Mesenchymal stem cell (in vitro differentiated cells and primary cell): ENCODE data around the gene STX16.
A peak's percentile ranks its signal among the peaks of the same experiment; 100 is the strongest.

Experiments used
- DNase-seq: peaks from one replicate; pipeline ENCODE4 v3.0.0-alpha.2; 2013
- H2AFZ ChIP-seq: one replicate; pipeline ENCODE4 v1.6.1; 2013; ENCODE audit warnings: low read depth, mild to moderate bottlenecking, control low read depth, inconsistent platforms, low read length, moderate library complexity
- H2AK5ac ChIP-seq: 2 replicates; pipeline ENCODE4 v1.6.1; 2013; ENCODE audit warnings: low read length, moderate library complexity, mild to moderate bottlenecking, inconsistent platforms; ENCODE audit not compliant: severe bottlenecking
- H2BK120ac ChIP-seq: one replicate; pipeline ENCODE4 v1.6.1; 2013; ENCODE audit warnings: low read depth, mild to moderate bottlenecking, inconsistent platforms, low read length, moderate library complexity
- H2BK12ac ChIP-seq, 2 experiments: one replicate each; pipeline ENCODE4 v1.6.1; 2013; ENCODE audit warnings: inconsistent platforms in 2 of 2, low read length in 2 of 2, mild to moderate bottlenecking in 2 of 2, moderate library complexity in 2 of 2, control low read depth in 1 of 2
- H2BK15ac ChIP-seq: one replicate; pipeline ENCODE4 v1.6.1; 2013; ENCODE audit warnings: mild to moderate bottlenecking, low read depth, inconsistent platforms; ENCODE audit not compliant: poor library complexity, severe bottlenecking
- H2BK5ac ChIP-seq: 2 replicates; pipeline ENCODE4 v1.6.1; 2013; ENCODE audit warnings: low read depth, mild to moderate bottlenecking, low read length, control low read depth, inconsistent platforms; ENCODE audit not compliant: poor library complexity, severe bottlenecking
- H3K14ac ChIP-seq, 2 experiments: one replicate each; pipeline ENCODE4 v1.6.1; 2013; ENCODE audit warnings: inconsistent platforms in 2 of 2, low read length in 2 of 2, control low read depth in 1 of 2, mild to moderate bottlenecking in 1 of 2, moderate library complexity in 1 of 2
- H3K18ac ChIP-seq, 2 experiments: one replicate each; pipeline ENCODE4 v1.6.1; 2013; ENCODE audit warnings: inconsistent platforms in 2 of 2, low read length in 2 of 2, control low read depth in 1 of 2, low read depth in 1 of 2, mild to moderate bottlenecking in 1 of 2
- H3K23ac ChIP-seq, 2 experiments: one replicate each; pipeline ENCODE4 v1.6.1; 2013; ENCODE audit warnings: inconsistent platforms in 2 of 2, low read length in 2 of 2, mild to moderate bottlenecking in 2 of 2, moderate library complexity in 2 of 2, control low read depth in 1 of 2
- H3K27ac ChIP-seq: 2 replicates; pipeline ENCODE4 v1.5.1; 2013; ENCODE audit warnings: mild to moderate bottlenecking, moderate library complexity, low read length, control low read depth, inconsistent platforms; ENCODE audit not compliant: poor library complexity, severe bottlenecking
- H3K27me3 ChIP-seq, 2 experiments: 2 replicates each; pipeline versions ENCODE4 v1.6.1 to v1.7.0; 2013; ENCODE audit warnings: low read length in 2 of 2, mild to moderate bottlenecking in 2 of 2, moderate library complexity in 2 of 2, control low read depth in 1 of 2, inconsistent platforms in 1 of 2; ENCODE audit not compliant: control insufficient read depth in 1 of 2, insufficient read depth in 1 of 2
- H3K36me3 ChIP-seq, 2 experiments: 2 replicates each; pipeline versions ENCODE4 v1.6.1 to v1.7.0; 2013; ENCODE audit warnings: low read length in 2 of 2, control low read depth in 1 of 2, inconsistent platforms in 1 of 2, low read depth in 1 of 2, mild to moderate bottlenecking in 1 of 2; ENCODE audit not compliant: insufficient read depth in 2 of 2, control insufficient read depth in 1 of 2
- H3K4ac ChIP-seq, 2 experiments: one replicate each; pipeline ENCODE4 v1.6.1; 2013; ENCODE audit warnings: inconsistent platforms in 2 of 2, low read length in 2 of 2, mild to moderate bottlenecking in 2 of 2, moderate library complexity in 2 of 2, control low read depth in 1 of 2, low read depth in 1 of 2
- H3K4me1 ChIP-seq: 2 replicates; pipeline ENCODE4 v1.6.1; 2013; ENCODE audit warnings: low read depth, low read length, control low read depth; ENCODE audit not compliant: control insufficient read depth, insufficient read depth
- H3K4me2 ChIP-seq: 2 replicates; pipeline ENCODE4 v1.6.1; 2013; ENCODE audit warnings: low read length, mild to moderate bottlenecking, inconsistent platforms; ENCODE audit not compliant: poor library complexity, severe bottlenecking
- H3K4me3 ChIP-seq, 2 experiments: 2 replicates each; pipeline versions ENCODE4 v1.5.1 to v1.7.0; 2013; ENCODE audit warnings: low read length in 2 of 2, mild to moderate bottlenecking in 2 of 2, control low read depth in 1 of 2, low read depth in 1 of 2; ENCODE audit not compliant: insufficient read depth in 1 of 2
- H3K79me1 ChIP-seq: replicated peaks from 2 replicates; pipeline ENCODE4 v1.6.1; 2013; ENCODE audit warnings: mild to moderate bottlenecking, control low read depth, low read length, inconsistent platforms; ENCODE audit not compliant: poor library complexity, severe bottlenecking
- H3K9ac ChIP-seq: 2 replicates; pipeline ENCODE4 v1.7.0; 2013; ENCODE audit warnings: mild to moderate bottlenecking, low read length, moderate library complexity
- H3K9me3 ChIP-seq: 2 replicates; pipeline ENCODE4 v1.7.0; 2013; ENCODE audit warnings: mild to moderate bottlenecking, low read length; ENCODE audit not compliant: control insufficient read depth
- H4K8ac ChIP-seq: one replicate; pipeline ENCODE4 v1.6.1; 2013; ENCODE audit warnings: inconsistent platforms, mild to moderate bottlenecking, low read length, moderate library complexity
- H4K91ac ChIP-seq: one replicate; pipeline ENCODE4 v1.6.1; 2013; ENCODE audit warnings: mild to moderate bottlenecking, low read length, inconsistent platforms
- WGBS: methylation state at CpG from one replicate; pipeline ENCODE4 v1.1.7; 2013; ENCODE audit warnings: mixed read lengths; 5-methylcytosine and 5-hydroxymethylcytosine counted together

STX16 gene

GRCh38 chr20:58715801-58716475 lies 64.9 kb downstream of the STX16 start:
- no peaks in the 10 kb centered on the region for H3K79me1 ChIP-seq
- H3K14ac ChIP-seq = no peak overlapping the region
- H2BK120ac ChIP-seq = no peak overlapping the region
- WGBS = 89% methylated on average over 18 of the region's 18 CpGs
- no peak overlapping the region for H3K4ac ChIP-seq
- H3K9ac ChIP-seq = no peak overlapping the region
- no peak overlapping the region for H2BK5ac ChIP-seq
- no peak overlapping the region for H2BK12ac ChIP-seq
- H2AK5ac ChIP-seq = no peak overlapping the region
- H3K36me3 ChIP-seq = peaks cover 0 to 12% of the 10 kb centered on the region in 2 experiments
- H2AFZ ChIP-seq = no peak overlapping the region
- no peak for DNase-seq
- no peak overlapping the region for H3K27ac ChIP-seq
- no peak overlapping the region for H4K91ac ChIP-seq
- no peak overlapping the region for H2BK15ac ChIP-seq
- no peak overlapping the region for H3K23ac ChIP-seq
- no peak overlapping the region for H3K4me3 ChIP-seq
- H3K4me1 ChIP-seq = peaks cover 21% of the 10 kb centered on the region
- no peaks in the 10 kb centered on the region for H3K9me3 ChIP-seq
- peaks cover 12 to 14% of the 10 kb centered on the region in 2 experiments for H3K27me3 ChIP-seq
- H3K4me2 ChIP-seq = no peak overlapping the region
- H3K18ac ChIP-seq = no peak overlapping the region
- no peak overlapping the region for H4K8ac ChIP-seq

- no peak overlapping the region for H4K91ac ChIP-seq
- H2BK120ac ChIP-seq = no peak overlapping the region
- no peak overlapping the region for H2BK15ac ChIP-seq
- no peak for DNase-seq
- no peak overlapping the region for H2AFZ ChIP-seq
- no peak overlapping the region for H2BK12ac ChIP-seq
- 72% methylated on average over 23 of the region's 23 CpGs for WGBS
- H2BK5ac ChIP-seq = no peak overlapping the region
- peaks cover 12 to 20% of the 10 kb centered on the region in 2 experiments for H3K27me3 ChIP-seq
- no peak overlapping the region for H3K18ac ChIP-seq
- no peak overlapping the region for H2AK5ac ChIP-seq
- no peak overlapping the region for H3K4ac ChIP-seq
- no peak overlapping the region for H3K4me3 ChIP-seq
- H3K79me1 ChIP-seq = no peaks in the 10 kb centered on the region
- H3K4me2 ChIP-seq = peak overlapping the region; percentile 43
- no peak overlapping the region for H3K23ac ChIP-seq
- no peak overlapping the region for H3K9ac ChIP-seq
- no peaks in the 10 kb centered on the region for H3K9me3 ChIP-seq
- peak overlapping the region; percentile 21 for H4K8ac ChIP-seq
- H3K36me3 ChIP-seq = peaks cover 0 to 12% of the 10 kb centered on the region in 2 experiments
- H3K27ac ChIP-seq = no peak overlapping the region
- no peak overlapping the region for H3K14ac ChIP-seq
- peaks cover 21% of the 10 kb centered on the region for H3K4me1 ChIP-seq
These were observed 65.6 kb downstream of the STX16 start for GRCh38 chr20:58716476-58717277.

DNA sequence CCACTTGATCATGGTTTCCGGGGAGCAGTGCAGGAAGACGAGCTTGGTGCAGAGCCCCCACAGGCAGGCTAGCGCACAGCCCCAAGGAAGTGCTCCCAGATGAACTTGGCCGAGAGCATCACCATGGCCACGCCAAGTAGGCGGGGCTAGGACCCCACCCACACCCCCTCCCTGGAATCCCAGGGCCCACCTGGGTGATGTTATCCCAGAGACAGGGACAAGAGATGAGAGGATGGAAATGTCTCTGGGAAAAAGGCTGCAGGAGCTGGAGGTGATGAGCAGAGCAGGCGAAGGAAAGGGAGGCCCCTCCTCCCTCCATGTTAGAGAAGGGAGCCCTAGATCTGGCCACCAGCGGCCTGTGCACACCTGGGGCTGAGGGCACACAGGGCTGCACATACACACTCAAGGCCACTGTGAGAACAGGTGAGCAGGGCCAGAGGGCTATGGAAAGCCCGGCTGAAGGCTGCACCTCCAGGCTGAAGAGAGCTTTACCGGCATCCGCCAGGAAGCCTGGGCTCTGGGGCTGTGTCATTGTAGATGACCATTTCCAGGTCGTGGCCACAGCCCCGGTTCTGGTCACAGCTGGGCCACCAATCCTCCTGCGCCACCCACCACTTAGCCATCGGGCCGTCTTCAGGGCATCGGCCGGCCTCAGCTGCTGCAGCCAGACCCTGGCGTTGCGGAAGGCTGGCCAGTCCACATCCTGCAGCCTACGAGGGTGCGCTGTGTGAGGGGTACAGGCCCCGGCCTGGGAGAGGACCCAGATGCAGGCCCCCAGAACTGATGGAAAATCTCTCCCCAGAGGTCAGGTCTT lies 66.4 kb downstream of the STX16 start:
- Histone ChIP-seq H3K79me1 (no peaks in the 10 kb centered on the region), H2BK12ac (no peak overlapping the region), H3K27ac (no peak overlapping the region), H3K4me2 (no peak overlapping the region), H3K14ac (no peak overlapping the region), H3K4me3 (no peak overlapping the region), H2BK120ac (no peak overlapping the region), H3K36me3 (peaks cover 0 to 7% of the 10 kb centered on the region in 2 experiments), H2AK5ac (no peak overlapping the region), H3K18ac (no peak overlapping the region), H3K23ac (no peak overlapping the region), H3K9me3 (no peaks in the 10 kb centered on the region), H2BK15ac (no peak overlapping the region), H4K91ac (no peak overlapping the region), H3K4me1 (peaks cover 18% of the 10 kb centered on the region), H3K4ac (no peak overlapping the region), H2BK5ac (no peak overlapping the region), H3K9ac (no peak overlapping the region), H4K8ac (peak overlapping the region; percentile 21), H3K27me3 (peaks cover 20 to 27% of the 10 kb centered on the region in 2 experiments), H2AFZ (no peak overlapping the region)
- WGBS = 92% methylated on average over 18 of the region's 23 CpGs
- no peak for DNase-seq
